Activated CD8-positive, alpha-beta T cell treated with anti-CD3 and anti-CD28 coated beads for 36 hours (primary cell): ENCODE results near the gene TMEFF2. TPM values are rescaled to one million over a fixed set of nuclear protein-coding genes. Genes with fewer than 3 reads are reported as not detected.
"Not testable (repeated sequence)": the region's sequence is repeated elsewhere in the genome, so short reads cannot be mapped to it uniquely, and the experiment has no call there.

Experiments used
- ATAC-seq: fragments of 200-7000 bp; cut with Tn5 transposase; one replicate; pipeline ENCODE4 v1.10.0; 2021; ENCODE audit warnings: mild to moderate bottlenecking, moderate library complexity
- CTCF ChIA-PET: fragments of 350-600 bp; sonication (Branson Sonifier 250); formaldehyde crosslinking; loops from one replicate; lab custom pipeline; 2021; ENCODE audit warnings: antibody characterized with exemption; lab: Charles Lee
- POLR2A ChIA-PET: fragments of 350-600 bp; sonication (Branson Sonifier 250); formaldehyde crosslinking; loops from one replicate; lab custom pipeline; 2021; ENCODE audit warnings: antibody characterized with exemption; lab: Charles Lee
- DNase-seq: peaks from one replicate; pipeline ENCODE4 v3.0.0-alpha.2; 2020
- H3K27ac Mint-ChIP-seq: one replicate; pipeline ENCODE4 v1.8.0; 2021; ENCODE audit warnings: mild to moderate bottlenecking, mixed read lengths
- H3K27me3 Mint-ChIP-seq: one replicate; pipeline ENCODE4 v1.8.0; 2021; ENCODE audit warnings: mixed read lengths
- H3K36me3 Mint-ChIP-seq: one replicate; pipeline ENCODE4 v1.8.0; 2021; ENCODE audit warnings: low read depth, mixed read lengths
- H3K4me1 Mint-ChIP-seq: one replicate; pipeline ENCODE4 v1.8.0; 2021; ENCODE audit warnings: low read depth, mixed read lengths
- H3K4me3 Mint-ChIP-seq: one replicate; pipeline ENCODE4 v1.8.0; 2021; ENCODE audit warnings: mild to moderate bottlenecking, moderate library complexity, mixed read lengths
- H3K9me3 Mint-ChIP-seq: one replicate; pipeline ENCODE4 v1.8.0; 2021; ENCODE audit warnings: mixed read lengths
- CTCF ChIP-seq: fragments of 200-600 bp; IDR thresholded peaks from one replicate; pipeline ENCODE4 v1.8.0; 2022; ENCODE audit warnings: antibody characterized with exemption, mild to moderate bottlenecking
- intact Hi-C: fragments of 100-400 bp; cut with micrococcal nuclease; formaldehyde crosslinking; loops from one replicate; pipeline ENCODE4 v1.10.0; 2022
- total RNA-seq, 2 experiments: library from RNA; stranded (reverse); gene quantifications; one replicate each; pipeline ENCODE4 v1.2.3, GENCODE V29; 2021

TMEFF2 gene
- total RNA-seq, 2 experiments from 2014 or later = not detected

DNA sequence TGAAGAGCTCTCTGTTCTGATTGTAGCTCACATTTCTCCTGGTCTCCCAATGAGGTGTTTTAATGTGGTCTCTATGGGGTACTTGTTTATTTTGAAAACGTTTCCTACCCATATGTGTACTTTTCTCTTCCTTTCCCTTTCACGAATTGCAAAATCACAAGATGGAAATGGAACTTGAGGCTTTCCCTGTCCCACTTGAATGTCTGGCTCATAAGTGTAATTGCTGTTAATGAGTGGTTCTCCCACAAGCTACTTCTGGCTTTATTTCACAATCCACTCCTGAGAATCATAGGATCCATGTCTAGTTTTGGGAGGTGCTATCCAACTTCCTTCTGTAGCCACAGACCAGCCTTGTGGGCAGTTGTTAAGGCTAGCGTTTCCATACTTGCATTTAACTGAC lies 266.7 kb downstream of the TMEFF2 start:
- POLR2A ChIA-PET = no interaction called here
- intact Hi-C loops = no loop called here
- CTCF ChIA-PET = no interaction called here
- Mint-ChIP-seq H3K9me3 (no peaks in the 10 kb centered on the region), H3K4me1 (no peaks in the 10 kb centered on the region), H3K27me3 (peaks cover 2% of the 10 kb centered on the region), H3K4me3 (no peak overlapping the region), H3K36me3 (no peaks in the 10 kb centered on the region), H3K27ac (no peak overlapping the region)
- DNase-seq (no peak), ATAC-seq (no peak)
- no peak for TF ChIP-seq CTCF

- no peaks in the 10 kb centered on the region for H3K9me3 Mint-ChIP-seq
- ATAC-seq (no peak), DNase-seq (no peak)
- H3K27me3 Mint-ChIP-seq = peaks cover 1% of the 10 kb centered on the region
- CTCF ChIA-PET = no interaction called here
- H3K27ac Mint-ChIP-seq = no peak overlapping the region
- TF ChIP-seq CTCF = no peak
- intact Hi-C loops = no loop called here
- no peaks in the 10 kb centered on the region for H3K4me1 Mint-ChIP-seq
- POLR2A ChIA-PET = no interaction called here
- no peaks in the 10 kb centered on the region for H3K36me3 Mint-ChIP-seq
- no peak overlapping the region for H3K4me3 Mint-ChIP-seq
Measured at GRCh38 chr2:191927319-191927867, 267.3 kb downstream of the TMEFF2 start.

DNA sequence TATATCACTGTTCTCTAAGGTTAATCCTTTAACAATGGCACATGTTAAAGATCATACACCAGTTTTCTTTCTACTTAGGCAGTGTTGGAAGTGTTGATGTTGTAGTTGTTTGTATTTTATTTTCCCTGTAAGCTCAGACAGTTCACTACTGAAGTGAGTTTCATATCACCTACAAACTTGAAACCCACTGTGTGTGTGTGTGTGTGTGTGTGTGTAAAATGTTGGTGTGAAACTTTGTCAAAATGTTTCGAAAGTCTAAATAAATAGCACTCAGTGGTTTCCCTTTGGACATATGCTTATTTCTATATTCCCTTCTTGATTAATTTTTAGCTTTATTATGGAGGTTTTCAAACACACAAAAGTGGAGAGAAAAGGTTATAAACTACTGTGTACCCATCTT lies 268.1 kb downstream of the TMEFF2 start:
- ChIA-PET CTCF (no interaction called here), POLR2A (interaction anchor here (0.6 kb wide), 1 partner anchor 1757 kb away, joined by 3 read pairs; no protein-coding TSS in a partner anchor)
- DNase-seq (no peak), ATAC-seq (no peak)
- intact Hi-C loops = no loop called here
- H3K4me3 Mint-ChIP-seq = no peak overlapping the region
- H3K36me3 Mint-ChIP-seq = no peaks in the 10 kb centered on the region
- no peak for TF ChIP-seq CTCF
- no peaks in the 10 kb centered on the region for H3K4me1 Mint-ChIP-seq
- no peaks in the 10 kb centered on the region for H3K9me3 Mint-ChIP-seq
- no peak overlapping the region for H3K27ac Mint-ChIP-seq
- peaks cover 1% of the 10 kb centered on the region for H3K27me3 Mint-ChIP-seq

DNA sequence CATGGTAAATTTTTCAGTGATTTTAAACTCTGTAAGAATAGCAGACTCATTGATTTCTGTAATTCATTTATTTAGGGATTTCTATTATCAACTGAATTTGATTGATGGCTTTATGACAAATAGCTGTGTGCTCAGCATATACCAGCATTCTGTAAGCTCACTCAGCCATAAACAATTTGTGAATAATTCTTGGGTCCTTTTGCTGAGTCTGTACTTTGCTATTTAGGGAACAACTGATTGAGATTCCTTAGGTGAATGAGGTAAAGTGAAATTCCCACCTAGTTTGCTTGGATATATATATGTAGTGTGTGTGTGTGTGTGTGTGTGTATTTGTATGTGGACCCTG lies 271.1 kb downstream of the TMEFF2 start:
- intact Hi-C loops = no loop called here
- DNase-seq (no peak), ATAC-seq (no peak)
- Mint-ChIP-seq H3K9me3 (no peaks in the 10 kb centered on the region), H3K4me3 (no peak overlapping the region), H3K4me1 (no peaks in the 10 kb centered on the region), H3K27me3 (peaks cover 1% of the 10 kb centered on the region), H3K36me3 (no peaks in the 10 kb centered on the region), H3K27ac (no peak overlapping the region)
- POLR2A ChIA-PET = no interaction called here
- CTCF ChIA-PET = no interaction called here
- no peak for TF ChIP-seq CTCF

DNA sequence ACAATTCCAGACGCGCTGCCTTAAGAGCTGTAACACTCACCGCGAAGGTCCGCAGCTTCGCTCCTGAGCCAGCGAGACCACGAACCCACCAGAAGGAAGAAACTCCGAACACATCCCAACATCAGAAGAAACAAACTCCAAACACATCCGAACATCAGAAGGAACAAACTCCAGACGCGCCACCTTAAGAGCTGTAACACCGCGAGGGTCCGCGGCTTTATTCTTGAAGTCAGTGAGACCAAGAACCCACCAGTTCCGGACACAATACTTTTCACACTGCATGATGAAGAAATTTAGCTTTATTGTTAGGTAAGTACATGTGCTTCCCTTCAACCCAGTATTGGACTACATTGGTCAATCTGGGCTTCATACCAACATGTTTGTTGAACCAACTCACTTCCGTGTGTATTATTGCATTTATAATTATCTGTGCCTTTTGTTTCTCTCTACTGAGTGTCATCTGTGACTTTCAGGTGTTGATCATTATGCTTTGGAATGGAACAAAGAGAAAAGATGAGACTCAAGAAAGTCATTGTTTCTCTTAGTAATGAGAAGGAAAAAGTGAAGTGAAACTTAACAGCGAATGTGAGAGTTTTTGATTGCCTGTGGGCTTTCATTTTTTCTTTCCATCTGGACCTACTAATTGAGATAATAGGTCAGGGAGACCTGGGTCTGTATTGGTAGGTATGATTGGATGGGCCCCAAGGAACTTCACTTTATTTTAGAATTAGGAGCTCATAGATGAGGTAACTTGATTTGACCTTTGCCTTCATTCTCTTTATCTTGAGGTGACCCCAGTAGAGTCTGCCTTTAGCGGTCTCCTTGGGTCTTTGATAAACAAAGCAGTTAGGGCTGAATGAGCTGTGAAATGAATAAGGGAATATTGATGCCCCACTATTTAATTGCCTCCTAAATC lies 271.7 kb downstream of the TMEFF2 start:
- CTCF ChIA-PET = no interaction called here
- POLR2A ChIA-PET = no interaction called here
- Mint-ChIP-seq H3K4me3 (no peak overlapping the region), H3K27ac (no peak overlapping the region), H3K27me3 (peaks cover 1% of the 10 kb centered on the region), H3K36me3 (no peaks in the 10 kb centered on the region), H3K9me3 (no peaks in the 10 kb centered on the region), H3K4me1 (no peaks in the 10 kb centered on the region)
- ATAC-seq = no peak
- intact Hi-C loops = no loop called here
- no peak for DNase-seq
- no peak for TF ChIP-seq CTCF

GRCh38 chr2:191921650-191922049 lies 273.1 kb downstream of the TMEFF2 start:
- DNase-seq, CTCF ChIA-PET, H3K36me3 Mint-ChIP-seq, POLR2A ChIA-PET, intact Hi-C loops, H3K27me3 Mint-ChIP-seq, H3K9me3 Mint-ChIP-seq, ATAC-seq, H3K27ac Mint-ChIP-seq, H3K4me3 Mint-ChIP-seq, H3K4me1 Mint-ChIP-seq: not testable (repeated sequence)
